Breast epithelium (tissue), 4 donors: Measurements from ENCODE around the gene LRP2. TPM values are rescaled to one million over a fixed set of nuclear protein-coding genes. Genes with fewer than 3 reads are reported as not detected.

Experiments
- DNase-seq, 2 donors: peaks; one replicate each; pipeline ENCODE4 v3.0.0-alpha.2; 2019; ENCODE audit warnings: low spot score in 2 of 2
- H3K27ac ChIP-seq, 2 donors: fragments of 200-600 bp; sonication (generic) in 1 of 2; one replicate each; pipeline ENCODE4 v1.5.1; 2016 to 2019; ENCODE audit warnings: mild to moderate bottlenecking in 1 of 2
- H3K27me3 ChIP-seq, 2 donors: fragments of 200-600 bp; sonication (generic) in 1 of 2; one replicate each; pipeline versions ENCODE4 v1.5.1 to v1.6.0; 2017 to 2019; ENCODE audit warnings: control low read depth in 1 of 2, mild to moderate bottlenecking in 1 of 2
- H3K36me3 ChIP-seq: fragments of 200-600 bp; one replicate; pipeline ENCODE4 v1.5.1; 2019
- H3K4me1 ChIP-seq, 2 donors: fragments of 200-600 bp; sonication (generic); one replicate each; pipeline ENCODE4 v1.5.1; 2016 to 2019; ENCODE audit warnings: control low read depth in 1 of 2
- H3K4me3 ChIP-seq, 3 donors: fragments of 200-600 bp; sonication (generic); 1 replicate in 2 of 3; 2 replicates in 1 of 3; pipeline ENCODE4 v1.5.1; 2016 to 2019; ENCODE audit warnings: mild to moderate bottlenecking in 3 of 3, moderate library complexity in 2 of 3
- H3K9me3 ChIP-seq, 2 donors: fragments of 200-600 bp; sonication (generic) in 1 of 2; one replicate each; pipeline ENCODE4 v1.5.1; 2016 to 2019; ENCODE audit warnings: control low read depth in 1 of 2
- CTCF ChIP-seq, 3 donors: fragments of 450-650 bp; IDR thresholded peaks; one replicate each; pipeline ENCODE4 v1.5.1; 2016 to 2017; ENCODE audit warnings: antibody characterized with exemption in 3 of 3, mild to moderate bottlenecking in 3 of 3, moderate library complexity in 3 of 3
- POLR2A ChIP-seq: fragments of 450-650 bp; IDR thresholded peaks from one replicate; pipeline ENCODE4 v1.6.1; 2016; ENCODE audit warnings: antibody characterized with exemption, mild to moderate bottlenecking, moderate library complexity
- POLR2AphosphoS5 ChIP-seq, 3 donors: sonication (generic); formaldehyde crosslinking; IDR thresholded peaks; one replicate each; pipeline ENCODE4 v1.6.1; 2017; ENCODE audit warnings: antibody characterized with exemption in 3 of 3
- intact Hi-C: fragments of 100-400 bp; cut with DNase I; formaldehyde crosslinking; loops from one replicate; pipeline ENCODE4 v1.15.1; 2023; ENCODE audit warnings: low total_unique reads
- total RNA-seq, 3 donors: library from RNA; depleted of rRNA; stranded (reverse); fragments of >200 nt; gene quantifications; one replicate each; pipeline ENCODE4 v1.1.0, GENCODE V29; 2016

The LRP2 gene
- total RNA-seq, 3 donors from 2014 or later = under 0.01 to 60.4 (median 19.7) TPM

- intact Hi-C loops = no loop called here
- H3K27ac ChIP-seq = no peak overlapping the region
- no peak overlapping the region for H3K4me3 ChIP-seq
- no peaks in the 10 kb centered on the region for H3K36me3 ChIP-seq
- no peaks in the 10 kb centered on the region for H3K9me3 ChIP-seq
- TF ChIP-seq POLR2A = no peak
- no peak for TF ChIP-seq CTCF (IDR thresholded peaks at IDR 0.05)
- TF ChIP-seq POLR2AphosphoS5 (IDR thresholded peaks at IDR 0.05) = no peak
- H3K4me1 ChIP-seq = no peaks in the 10 kb centered on the region
- no peak for DNase-seq
- no peaks in the 10 kb centered on the region for H3K27me3 ChIP-seq
These were observed 125.0 kb downstream of the LRP2 start for GRCh38 chr2:169237286-169237685.

- DNase-seq = no peak
- Histone ChIP-seq H3K27ac (no peak overlapping the region), H3K36me3 (no peaks in the 10 kb centered on the region), H3K9me3 (no peaks in the 10 kb centered on the region), H3K4me1 (no peaks in the 10 kb centered on the region), H3K27me3 (no peaks in the 10 kb centered on the region), H3K4me3 (no peak overlapping the region)
- TF ChIP-seq POLR2AphosphoS5 (IDR thresholded peaks at IDR 0.05) (no peak), CTCF (IDR thresholded peaks at IDR 0.05) (no peak), POLR2A (no peak)
- intact Hi-C loops = no loop called here
These were observed 129.7 kb downstream of the LRP2 start for GRCh38 chr2:169232551-169233154.

DNA sequence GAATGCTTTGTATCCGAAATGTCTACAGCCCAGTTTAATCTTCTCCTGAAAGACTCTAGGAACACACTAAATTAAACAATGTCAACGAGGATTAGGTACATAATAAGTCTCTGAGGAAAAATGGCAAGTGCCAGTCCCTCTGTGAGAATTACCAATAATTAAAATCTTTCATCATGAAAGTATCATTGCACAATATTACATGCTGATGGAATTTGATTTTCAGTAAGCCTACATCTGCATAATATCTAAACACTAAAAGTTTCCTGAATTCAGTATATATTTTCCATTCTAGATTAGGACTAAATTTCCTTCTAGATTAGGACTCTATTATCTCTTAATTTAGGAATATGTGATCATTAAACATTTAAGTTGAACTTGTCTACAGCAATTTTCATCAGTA is 132.1 kb downstream of the LRP2 start:
- Histone ChIP-seq H3K36me3 (no peaks in the 10 kb centered on the region), H3K27ac (no peak overlapping the region), H3K4me1 (no peaks in the 10 kb centered on the region), H3K9me3 (no peaks in the 10 kb centered on the region), H3K4me3 (no peak overlapping the region), H3K27me3 (no peaks in the 10 kb centered on the region)
- no peak for DNase-seq
- TF ChIP-seq POLR2A (no peak), POLR2AphosphoS5 (IDR thresholded peaks at IDR 0.05) (no peak), CTCF (IDR thresholded peaks at IDR 0.05) (no peak)
- intact Hi-C loops = no loop called here

- H3K4me3 ChIP-seq = no peak overlapping the region
- intact Hi-C loops = no loop called here
- DNase-seq = no peak
- TF ChIP-seq CTCF (IDR thresholded peaks at IDR 0.05) (no peak), POLR2AphosphoS5 (IDR thresholded peaks at IDR 0.05) (no peak), POLR2A (no peak)
- no peaks in the 10 kb centered on the region for H3K9me3 ChIP-seq
- no peaks in the 10 kb centered on the region for H3K4me1 ChIP-seq
- H3K36me3 ChIP-seq = no peaks in the 10 kb centered on the region
- H3K27ac ChIP-seq = no peak overlapping the region
- H3K27me3 ChIP-seq = no peaks in the 10 kb centered on the region
These were observed 132.7 kb downstream of the LRP2 start for GRCh38 chr2:169229590-169229989.

- no peak for DNase-seq
- H3K9me3 ChIP-seq = no peaks in the 10 kb centered on the region
- TF ChIP-seq CTCF (IDR thresholded peaks at IDR 0.05) (no peak), POLR2A (no peak), POLR2AphosphoS5 (IDR thresholded peaks at IDR 0.05) (no peak)
- H3K36me3 ChIP-seq = no peaks in the 10 kb centered on the region
- H3K27me3 ChIP-seq = no peaks in the 10 kb centered on the region
- intact Hi-C loops = no loop called here
- no peak overlapping the region for H3K27ac ChIP-seq
- H3K4me1 ChIP-seq = no peaks in the 10 kb centered on the region
- H3K4me3 ChIP-seq = no peak overlapping the region
These were observed 136.4 kb downstream of the LRP2 start for GRCh38 chr2:169225906-169226305.
